ENCODE data around the gene MCCC1.

MCCC1 gene

GRCh38 chr3:182979674-182980191 is 119.6 kb downstream of the MCCC1 start:
- peak overlapping the region; percentile 72 for H3K9ac ChIP-seq (ENCODE audit: low read length)

GRCh38 chr3:182979103-182979673 is 120.1 kb downstream of the MCCC1 start:
- peak overlapping the region; percentile 37 to 66 for H3K4me3 ChIP-seq (ENCODE audit: low read depth in 1 of 2, low read length in 2 of 2)
- no peaks in the 10 kb centered on the region for H3K9me3 ChIP-seq (ENCODE audit: low read length)
- peaks cover 19% of the 10 kb centered on the region for H3K4me1 ChIP-seq (ENCODE audit: insufficient read depth, low read length)
- H3K27ac ChIP-seq (ENCODE audit: low read depth, low read length), result peak overlapping the region; percentile 78
- no peaks in the 10 kb centered on the region for H3K36me3 ChIP-seq (ENCODE audit: insufficient read depth, low read length)
- H3K27me3 ChIP-seq (ENCODE audit: control insufficient read depth in 1 of 2, insufficient read depth in 2 of 2, low read length in 2 of 2), result no peaks in the 10 kb centered on the region
- peak overlapping the region; percentile 72 for H3K9ac ChIP-seq (ENCODE audit: low read length)

More at GRCh38 chr3:182979674-182980191, 119.6 kb downstream of the MCCC1 start:
- H3K27me3 ChIP-seq (ENCODE audit: control insufficient read depth in 1 of 2, insufficient read depth in 2 of 2, low read length in 2 of 2), result no peaks in the 10 kb centered on the region
- peak overlapping the region; percentile 37 to 66 for H3K4me3 ChIP-seq (ENCODE audit: low read depth in 1 of 2, low read length in 2 of 2)
- no peaks in the 10 kb centered on the region for H3K9me3 ChIP-seq (ENCODE audit: low read length)
- peaks cover 19% of the 10 kb centered on the region for H3K4me1 ChIP-seq (ENCODE audit: insufficient read depth, low read length)
- H3K27ac ChIP-seq (ENCODE audit: low read depth, low read length), result peak overlapping the region; percentile 78
- no peaks in the 10 kb centered on the region for H3K36me3 ChIP-seq (ENCODE audit: insufficient read depth, low read length)

- Histone ChIP-seq H3K4me3 (ENCODE audit: low read depth in 1 of 2, low read length in 2 of 2) (peak overlapping the region in 1 of 2 donors; percentile 66), H3K27ac (ENCODE audit: low read depth, low read length) (no peak overlapping the region), H3K36me3 (ENCODE audit: insufficient read depth, low read length) (no peaks in the 10 kb centered on the region), H3K4me1 (ENCODE audit: insufficient read depth, low read length) (peaks cover 19% of the 10 kb centered on the region), H3K9ac (ENCODE audit: low read length) (no peak overlapping the region), H3K9me3 (ENCODE audit: low read length) (no peaks in the 10 kb centered on the region), H3K27me3 (ENCODE audit: control insufficient read depth in 1 of 2, insufficient read depth in 2 of 2, low read length in 2 of 2) (no peaks in the 10 kb centered on the region)
These were observed 120.9 kb downstream of the MCCC1 start for GRCh38 chr3:182978387-182978786.

- H3K9me3 ChIP-seq (ENCODE audit: low read length), result no peaks in the 10 kb centered on the region
- no peak overlapping the region for H3K4me3 ChIP-seq (ENCODE audit: low read depth in 1 of 2, low read length in 2 of 2)
- H3K4me1 ChIP-seq (ENCODE audit: insufficient read depth, low read length), result peaks cover 4% of the 10 kb centered on the region
- H3K36me3 ChIP-seq (ENCODE audit: insufficient read depth, low read length), result no peaks in the 10 kb centered on the region
- no peak overlapping the region for H3K27ac ChIP-seq (ENCODE audit: low read depth, low read length)
- no peak overlapping the region for H3K9ac ChIP-seq (ENCODE audit: low read length)
- H3K27me3 ChIP-seq (ENCODE audit: control insufficient read depth in 1 of 2, insufficient read depth in 2 of 2, low read length in 2 of 2), result no peaks in the 10 kb centered on the region
These were observed 126.2 kb downstream of the MCCC1 start for GRCh38 chr3:182973047-182973446.

GRCh38 chr3:182972387-182972786 is 126.9 kb downstream of the MCCC1 start:
- Histone ChIP-seq H3K4me1 (ENCODE audit: insufficient read depth, low read length) (peaks cover 4% of the 10 kb centered on the region), H3K27me3 (ENCODE audit: control insufficient read depth in 1 of 2, insufficient read depth in 2 of 2, low read length in 2 of 2) (no peaks in the 10 kb centered on the region), H3K27ac (ENCODE audit: low read depth, low read length) (no peak overlapping the region), H3K4me3 (ENCODE audit: low read depth in 1 of 2, low read length in 2 of 2) (no peak overlapping the region), H3K36me3 (ENCODE audit: insufficient read depth, low read length) (no peaks in the 10 kb centered on the region), H3K9me3 (ENCODE audit: low read length) (no peaks in the 10 kb centered on the region), H3K9ac (ENCODE audit: low read length) (no peak overlapping the region)

- Histone ChIP-seq H3K27me3 (ENCODE audit: control insufficient read depth in 1 of 2, insufficient read depth in 2 of 2, low read length in 2 of 2) (no peaks in the 10 kb centered on the region), H3K4me1 (ENCODE audit: insufficient read depth, low read length) (peaks cover 4% of the 10 kb centered on the region), H3K9me3 (ENCODE audit: low read length) (no peaks in the 10 kb centered on the region), H3K9ac (ENCODE audit: low read length) (no peak overlapping the region), H3K27ac (ENCODE audit: low read depth, low read length) (no peak overlapping the region), H3K36me3 (ENCODE audit: insufficient read depth, low read length) (no peaks in the 10 kb centered on the region), H3K4me3 (ENCODE audit: low read depth in 1 of 2, low read length in 2 of 2) (no peak overlapping the region)
These were observed 127.7 kb downstream of the MCCC1 start for GRCh38 chr3:182971637-182972036.

GRCh38 chr3:182970811-182971418 is 128.4 kb downstream of the MCCC1 start:
- Histone ChIP-seq H3K27me3 (ENCODE audit: control insufficient read depth in 1 of 2, insufficient read depth in 2 of 2, low read length in 2 of 2) (no peaks in the 10 kb centered on the region), H3K4me3 (ENCODE audit: low read depth in 1 of 2, low read length in 2 of 2) (no peak overlapping the region), H3K36me3 (ENCODE audit: insufficient read depth, low read length) (no peaks in the 10 kb centered on the region), H3K4me1 (ENCODE audit: insufficient read depth, low read length) (peaks cover 4% of the 10 kb centered on the region), H3K9ac (ENCODE audit: low read length) (no peak overlapping the region), H3K27ac (ENCODE audit: low read depth, low read length) (no peak overlapping the region), H3K9me3 (ENCODE audit: low read length) (no peaks in the 10 kb centered on the region)

- no peak overlapping the region for H3K27ac ChIP-seq (ENCODE audit: low read depth, low read length)
- H3K9me3 ChIP-seq (ENCODE audit: low read length), result no peaks in the 10 kb centered on the region
- H3K27me3 ChIP-seq (ENCODE audit: control insufficient read depth in 1 of 2, insufficient read depth in 2 of 2, low read length in 2 of 2), result no peaks in the 10 kb centered on the region
- peaks cover 7% of the 10 kb centered on the region for H3K4me1 ChIP-seq (ENCODE audit: insufficient read depth, low read length)
- H3K9ac ChIP-seq (ENCODE audit: low read length), result no peak overlapping the region
- no peaks in the 10 kb centered on the region for H3K36me3 ChIP-seq (ENCODE audit: insufficient read depth, low read length)
- H3K4me3 ChIP-seq (ENCODE audit: low read depth in 1 of 2, low read length in 2 of 2), result no peak overlapping the region
These were observed 129.4 kb downstream of the MCCC1 start for GRCh38 chr3:182969853-182970252.

- no peaks in the 10 kb centered on the region for H3K36me3 ChIP-seq (ENCODE audit: insufficient read depth, low read length)
- peaks cover 7% of the 10 kb centered on the region for H3K4me1 ChIP-seq (ENCODE audit: insufficient read depth, low read length)
- no peaks in the 10 kb centered on the region for H3K27me3 ChIP-seq (ENCODE audit: control insufficient read depth in 1 of 2, insufficient read depth in 2 of 2, low read length in 2 of 2)
- no peak overlapping the region for H3K27ac ChIP-seq (ENCODE audit: low read depth, low read length)
- no peak overlapping the region for H3K9ac ChIP-seq (ENCODE audit: low read length)
- H3K4me3 ChIP-seq (ENCODE audit: low read depth in 1 of 2, low read length in 2 of 2), result no peak overlapping the region
- no peaks in the 10 kb centered on the region for H3K9me3 ChIP-seq (ENCODE audit: low read length)
These were observed 130.0 kb downstream of the MCCC1 start for GRCh38 chr3:182969277-182969676.

GRCh38 chr3:182967218-182968204 is 131.8 kb downstream of the MCCC1 start:
- no peaks in the 10 kb centered on the region for H3K9me3 ChIP-seq (ENCODE audit: low read length)
- no peak overlapping the region for H3K9ac ChIP-seq (ENCODE audit: low read length)
- H3K27ac ChIP-seq (ENCODE audit: low read depth, low read length), result no peak overlapping the region
- no peak overlapping the region for H3K4me3 ChIP-seq (ENCODE audit: low read depth in 1 of 2, low read length in 2 of 2)
- no peaks in the 10 kb centered on the region for H3K27me3 ChIP-seq (ENCODE audit: control insufficient read depth in 1 of 2, insufficient read depth in 2 of 2, low read length in 2 of 2)
- H3K4me1 ChIP-seq (ENCODE audit: insufficient read depth, low read length), result peaks cover 7% of the 10 kb centered on the region
- no peaks in the 10 kb centered on the region for H3K36me3 ChIP-seq (ENCODE audit: insufficient read depth, low read length)

GRCh38 chr3:182965861-182966366 is 133.4 kb downstream of the MCCC1 start:
- Histone ChIP-seq H3K36me3 (ENCODE audit: insufficient read depth, low read length) (no peaks in the 10 kb centered on the region), H3K4me3 (ENCODE audit: low read depth in 1 of 2, low read length in 2 of 2) (no peak overlapping the region), H3K27me3 (ENCODE audit: control insufficient read depth in 1 of 2, insufficient read depth in 2 of 2, low read length in 2 of 2) (no peaks in the 10 kb centered on the region), H3K9ac (ENCODE audit: low read length) (no peak overlapping the region), H3K27ac (ENCODE audit: low read depth, low read length) (no peak overlapping the region), H3K4me1 (ENCODE audit: insufficient read depth, low read length) (peaks cover 14% of the 10 kb centered on the region), H3K9me3 (ENCODE audit: low read length) (no peaks in the 10 kb centered on the region)
